GM19351 (cell line): ENCODE measurements around the gene COPB1.

Experiments
- ATAC-seq: cut with Tn5 transposase; IDR thresholded peaks from one replicate; pipeline ENCODE4 v1.9.1; 2021; ENCODE audit warnings: mild to moderate bottlenecking, moderate library complexity; ENCODE audit not compliant: unreplicated experiment

Gene COPB1

GRCh38 chr11:14443638-14444037 lies 56.0 kb downstream of the COPB1 start:
- ATAC-seq, result no peak

- ATAC-seq, result no peak
These were observed 63.7 kb downstream of the COPB1 start for GRCh38 chr11:14435717-14436512.

GRCh38 chr11:14425621-14426020 lies 74.0 kb downstream of the COPB1 start:
- ATAC-seq, result no peak

- ATAC-seq, result no peak
These were observed 75.5 kb downstream of the COPB1 start for GRCh38 chr11:14424096-14424495.

GRCh38 chr11:14423633-14424032 lies 76.0 kb downstream of the COPB1 start:
- no peak for ATAC-seq

GRCh38 chr11:14422814-14423182 lies 76.8 kb downstream of the COPB1 start:
- ATAC-seq, result no peak

- no peak for ATAC-seq
These were observed 77.4 kb downstream of the COPB1 start for GRCh38 chr11:14422052-14422813.

GRCh38 chr11:14420223-14420622 lies 79.4 kb downstream of the COPB1 start:
- ATAC-seq, result no peak

GRCh38 chr11:14418801-14419417 lies 80.7 kb downstream of the COPB1 start:
- ATAC-seq, result no peak

GRCh38 chr11:14417617-14418374 lies 81.8 kb downstream of the COPB1 start:
- ATAC-seq, result no peak

GRCh38 chr11:14417186-14417585 lies 82.4 kb downstream of the COPB1 start:
- ATAC-seq, result no peak

GRCh38 chr11:14414470-14415461 lies 84.8 kb downstream of the COPB1 start:
- peak; percentile 68 for ATAC-seq

- ATAC-seq, result no peak
These were observed 86.1 kb downstream of the COPB1 start for GRCh38 chr11:14413307-14414069.

GRCh38 chr11:14411818-14412217 lies 87.8 kb downstream of the COPB1 start:
- no peak for ATAC-seq

GRCh38 chr11:14409891-14410290 lies 89.7 kb downstream of the COPB1 start:
- ATAC-seq, result no peak

- no peak for ATAC-seq
These were observed 91.0 kb downstream of the COPB1 start for GRCh38 chr11:14408612-14409011.
